ENCODE data around the gene TTLL11.

Gene TTLL11

DNA sequence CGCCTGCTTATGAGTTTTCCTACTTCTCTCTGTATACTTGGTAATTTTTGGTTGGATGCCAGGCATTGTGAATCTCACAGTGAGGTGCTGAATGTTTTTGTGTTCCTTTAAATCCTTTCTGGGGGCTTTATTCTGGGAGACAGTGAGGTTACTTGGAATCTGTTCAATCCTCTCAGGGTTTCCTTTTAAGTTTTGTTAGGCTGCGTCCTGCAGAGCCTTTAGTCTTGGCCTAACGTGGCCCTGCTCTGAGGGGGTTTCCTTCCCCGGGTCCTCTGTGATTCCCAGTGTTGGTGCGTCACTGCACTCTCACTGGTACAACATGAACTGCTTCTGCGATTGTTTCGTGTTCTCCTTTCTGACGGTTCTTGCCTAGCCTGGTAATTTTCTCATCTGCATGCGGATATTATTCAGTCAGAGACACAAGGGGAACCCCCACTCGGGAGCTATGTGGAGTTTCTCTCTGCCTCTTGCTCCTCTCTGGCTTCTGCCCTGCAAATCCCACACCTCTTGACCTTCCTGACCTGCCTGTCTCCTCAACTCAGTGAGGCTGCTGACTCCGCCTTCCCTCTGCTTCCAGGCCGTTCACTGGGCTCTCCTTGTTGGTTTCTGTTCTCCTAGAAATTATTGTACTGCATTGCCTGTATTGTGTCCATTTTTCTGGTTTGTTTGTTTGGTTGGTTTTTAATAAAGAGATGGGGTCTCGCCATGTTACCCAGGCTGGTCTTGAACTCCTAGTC lies 313.6 kb downstream of the TTLL11 start:
- H3K27ac ChIP-seq: peak overlapping the region; percentile 68
- no peak overlapping the region for H3K9ac ChIP-seq
- no peaks in the 10 kb centered on the region for H3K36me3 ChIP-seq (ENCODE audit: control insufficient read depth, insufficient read depth, low read length)

DNA sequence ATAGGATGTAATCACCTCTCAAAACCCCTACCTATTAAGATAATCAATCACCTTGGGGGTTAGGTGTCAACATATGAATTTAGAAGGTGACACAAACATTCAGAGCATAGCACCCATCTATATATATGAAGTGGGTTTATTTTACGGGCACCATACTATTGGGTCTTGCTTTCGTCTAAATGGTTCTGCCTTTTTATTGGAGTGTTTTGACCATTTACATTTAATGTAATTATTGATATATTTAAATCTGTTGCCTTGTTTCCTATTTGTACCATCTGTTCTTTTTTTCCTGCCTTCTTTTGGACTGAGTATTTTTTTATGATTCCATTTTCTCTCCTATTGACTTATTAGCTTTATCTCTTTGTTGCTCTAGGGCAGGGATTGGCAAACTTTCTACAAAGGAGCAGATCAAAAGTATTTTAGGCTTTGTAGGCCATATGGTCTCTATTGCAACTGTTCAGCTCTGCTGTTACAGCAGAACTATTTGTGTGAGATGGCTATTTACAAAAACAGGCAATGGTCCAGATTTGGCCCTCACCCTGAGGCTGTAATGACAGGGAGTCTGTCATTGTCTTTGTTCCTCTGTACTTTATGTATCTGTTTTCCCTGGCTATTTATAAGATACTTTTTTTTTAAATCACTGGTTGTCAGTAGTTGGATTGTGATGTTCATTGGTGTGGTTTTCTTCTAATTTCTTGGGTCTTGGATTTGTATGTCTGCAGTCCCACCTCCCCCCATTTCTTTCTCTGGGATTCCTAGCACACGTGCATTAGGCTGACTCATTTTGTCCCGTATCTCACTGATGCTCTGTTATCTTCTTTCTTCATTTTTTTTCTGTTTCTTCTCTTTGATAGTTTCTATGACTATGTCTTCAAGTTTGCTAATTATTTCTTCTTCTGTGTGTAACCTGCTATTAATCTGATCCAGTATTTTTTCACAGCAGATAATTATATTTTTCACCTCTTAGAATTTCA lies 314.6 kb downstream of the TTLL11 start:
- TF ChIP-seq, protein P1, sequence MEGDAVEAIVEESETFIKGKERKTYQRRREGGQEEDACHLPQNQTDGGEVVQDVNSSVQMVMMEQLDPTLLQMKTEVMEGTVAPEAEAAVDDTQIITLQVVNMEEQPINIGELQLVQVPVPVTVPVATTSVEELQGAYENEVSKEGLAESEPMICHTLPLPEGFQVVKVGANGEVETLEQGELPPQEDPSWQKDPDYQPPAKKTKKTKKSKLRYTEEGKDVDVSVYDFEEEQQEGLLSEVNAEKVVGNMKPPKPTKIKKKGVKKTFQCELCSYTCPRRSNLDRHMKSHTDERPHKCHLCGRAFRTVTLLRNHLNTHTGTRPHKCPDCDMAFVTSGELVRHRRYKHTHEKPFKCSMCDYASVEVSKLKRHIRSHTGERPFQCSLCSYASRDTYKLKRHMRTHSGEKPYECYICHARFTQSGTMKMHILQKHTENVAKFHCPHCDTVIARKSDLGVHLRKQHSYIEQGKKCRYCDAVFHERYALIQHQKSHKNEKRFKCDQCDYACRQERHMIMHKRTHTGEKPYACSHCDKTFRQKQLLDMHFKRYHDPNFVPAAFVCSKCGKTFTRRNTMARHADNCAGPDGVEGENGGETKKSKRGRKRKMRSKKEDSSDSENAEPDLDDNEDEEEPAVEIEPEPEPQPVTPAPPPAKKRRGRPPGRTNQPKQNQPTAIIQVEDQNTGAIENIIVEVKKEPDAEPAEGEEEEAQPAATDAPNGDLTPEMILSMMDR (IDR thresholded peaks at IDR 0.05): no peak
- no peaks in the 10 kb centered on the region for H3K4me1 ChIP-seq
- H3K36me3 ChIP-seq (ENCODE audit: control insufficient read depth, insufficient read depth, low read length): no peaks in the 10 kb centered on the region
- no peak overlapping the region for H2AFZ ChIP-seq
- no peaks in the 10 kb centered on the region for H3K9me3 ChIP-seq (ENCODE audit: control insufficient read depth, low read length)
- no peaks in the 10 kb centered on the region for H3K79me2 ChIP-seq
- no peaks in the 10 kb centered on the region for H3K27me3 ChIP-seq (ENCODE audit: control insufficient read depth, insufficient read depth, low read length)
- H3K9ac ChIP-seq: no peak overlapping the region
- H3K27ac ChIP-seq: peak overlapping the region; percentile 51
- no peak overlapping the region for H3K4me2 ChIP-seq (ENCODE audit: low read length)
- H3K4me3 ChIP-seq (ENCODE audit: low read depth, low read length): no peak overlapping the region

More for the DNA sequence above, 313.6 kb downstream of the TTLL11 start:
- no peaks in the 10 kb centered on the region for H3K79me2 ChIP-seq
- TF ChIP-seq, protein P1 (IDR thresholded peaks at IDR 0.05): no peak
- no peak overlapping the region for H2AFZ ChIP-seq
- no peaks in the 10 kb centered on the region for H3K4me1 ChIP-seq
- no peaks in the 10 kb centered on the region for H3K27me3 ChIP-seq (ENCODE audit: control insufficient read depth, insufficient read depth, low read length)
- H3K4me2 ChIP-seq (ENCODE audit: low read length): no peak overlapping the region
- H3K9me3 ChIP-seq (ENCODE audit: control insufficient read depth, low read length): no peaks in the 10 kb centered on the region
- H3K4me3 ChIP-seq (ENCODE audit: low read depth, low read length): no peak overlapping the region

DNA sequence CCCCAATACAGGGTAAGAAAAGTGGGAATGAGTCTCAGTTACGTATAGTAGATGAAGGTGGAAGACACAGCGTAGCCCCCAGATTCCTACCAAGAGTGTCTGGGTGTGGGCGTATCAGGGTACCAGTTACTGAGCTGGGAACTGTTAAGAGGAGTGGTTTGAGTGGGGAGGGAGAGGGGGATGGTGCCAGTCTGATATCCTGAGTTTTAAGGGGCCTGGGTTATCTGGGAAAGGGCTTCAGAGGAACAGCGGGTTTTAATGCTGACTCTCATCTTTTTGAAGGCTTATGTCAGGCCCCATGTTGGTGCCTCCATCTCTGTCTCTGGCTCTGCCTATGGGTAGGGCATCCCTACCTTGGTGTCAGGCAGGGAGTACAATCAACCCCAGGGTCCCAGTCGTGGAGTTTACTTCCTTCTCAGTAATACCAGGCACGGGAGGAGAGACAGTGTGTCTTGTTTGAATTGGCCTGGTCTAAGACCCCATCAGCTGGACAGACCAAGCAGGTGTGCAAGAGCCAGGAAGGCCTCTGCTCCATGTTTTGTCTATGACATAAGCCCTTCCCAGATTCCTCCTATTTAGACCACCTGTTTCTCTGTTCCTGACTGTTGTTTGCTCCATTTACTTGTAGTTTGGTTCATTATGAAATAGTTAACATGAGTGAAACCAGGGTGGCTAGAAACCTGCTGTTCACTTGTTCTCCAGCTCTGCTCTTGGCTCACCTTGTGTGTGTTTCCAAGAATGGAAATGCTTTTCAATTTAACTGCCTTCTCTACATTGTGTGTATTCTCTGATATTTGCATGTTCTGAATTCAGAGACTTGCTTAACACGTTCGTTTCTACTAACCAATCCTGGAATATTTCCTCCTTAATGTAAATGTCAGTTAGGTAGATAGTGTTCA lies 316.1 kb downstream of the TTLL11 start:
- H3K9ac ChIP-seq: no peak overlapping the region
- no peak overlapping the region for H3K4me2 ChIP-seq (ENCODE audit: low read length)
- H3K4me1 ChIP-seq: no peaks in the 10 kb centered on the region
- no peaks in the 10 kb centered on the region for H3K27me3 ChIP-seq (ENCODE audit: control insufficient read depth, insufficient read depth, low read length)
- no peak overlapping the region for H2AFZ ChIP-seq
- H3K79me2 ChIP-seq: no peaks in the 10 kb centered on the region
- TF ChIP-seq, protein P1 (IDR thresholded peaks at IDR 0.05): no peak
- no peaks in the 10 kb centered on the region for H3K9me3 ChIP-seq (ENCODE audit: control insufficient read depth, low read length)
- H3K36me3 ChIP-seq (ENCODE audit: control insufficient read depth, insufficient read depth, low read length): no peaks in the 10 kb centered on the region
- H3K4me3 ChIP-seq (ENCODE audit: low read depth, low read length): no peak overlapping the region
- no peak overlapping the region for H3K27ac ChIP-seq

DNA sequence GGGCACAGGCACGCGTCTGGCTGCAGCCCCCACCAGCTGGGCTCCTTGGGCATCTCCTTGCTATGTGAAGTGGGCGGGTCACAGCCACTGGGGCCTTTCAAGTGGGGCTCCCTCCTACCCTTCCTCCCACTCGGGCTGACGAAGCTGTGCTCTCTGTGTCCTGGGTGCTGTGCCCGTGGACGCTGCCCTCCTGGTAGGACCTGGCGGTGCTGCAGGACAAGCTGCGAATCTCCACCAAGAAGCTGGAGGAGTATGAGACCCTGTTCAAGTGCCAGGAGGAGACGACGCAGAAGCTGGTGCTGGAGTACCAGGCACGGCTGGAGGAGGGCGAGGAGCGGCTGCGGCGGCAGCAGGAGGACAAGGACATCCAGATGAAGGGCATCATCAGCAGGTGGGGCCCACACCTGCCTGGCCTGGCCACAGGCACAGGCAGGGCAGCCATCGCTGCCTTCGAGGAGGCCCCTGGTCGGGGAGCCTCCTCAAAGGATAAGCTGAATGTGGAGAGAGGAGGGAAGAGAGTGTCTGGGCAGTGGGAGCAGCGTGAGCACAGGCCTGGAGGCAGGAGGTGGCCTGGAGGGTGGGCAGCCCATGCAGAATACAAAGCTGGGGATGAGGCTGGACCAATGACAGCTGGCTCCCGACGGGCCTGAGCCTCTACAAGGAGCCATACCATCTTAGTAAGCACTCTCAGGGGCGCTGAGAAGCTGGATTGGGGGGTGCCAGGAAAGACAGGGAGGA lies 316.9 kb downstream of the TTLL11 start:
- H3K4me3 ChIP-seq (ENCODE audit: low read depth, low read length): no peak overlapping the region
- H3K9me3 ChIP-seq (ENCODE audit: control insufficient read depth, low read length): no peaks in the 10 kb centered on the region
- no peaks in the 10 kb centered on the region for H3K79me2 ChIP-seq
- H3K36me3 ChIP-seq (ENCODE audit: control insufficient read depth, insufficient read depth, low read length): no peaks in the 10 kb centered on the region
- H3K27ac ChIP-seq: no peak overlapping the region
- no peak overlapping the region for H3K4me2 ChIP-seq (ENCODE audit: low read length)
- no peaks in the 10 kb centered on the region for H3K27me3 ChIP-seq (ENCODE audit: control insufficient read depth, insufficient read depth, low read length)
- H3K9ac ChIP-seq: no peak overlapping the region
- TF ChIP-seq, protein P1 (IDR thresholded peaks at IDR 0.05): no peak
- H2AFZ ChIP-seq: no peak overlapping the region
- H3K4me1 ChIP-seq: no peaks in the 10 kb centered on the region
